Urinary bladder (tissue), 4 donors: ENCODE data around the gene ACTR6. TPM values are rescaled to one million over a fixed set of nuclear protein-coding genes. Genes with fewer than 3 reads are reported as not detected.

ENCODE experiments used
- DNase-seq: peaks from one replicate; pipeline ENCODE4 v3.0.0-alpha.2; 2015; ENCODE audit errors: extremely low spot score
- H3K27ac ChIP-seq: one replicate; pipeline ENCODE4 v1.5.1; 2013; ENCODE audit warnings: low read depth, mild to moderate bottlenecking, moderate library complexity
- H3K36me3 ChIP-seq: one replicate; pipeline ENCODE4 v1.6.1; 2013; ENCODE audit warnings: mild to moderate bottlenecking, moderate library complexity; ENCODE audit not compliant: insufficient read depth
- H3K4me1 ChIP-seq: one replicate; pipeline ENCODE4 v1.6.1; 2013; ENCODE audit warnings: mild to moderate bottlenecking, moderate library complexity; ENCODE audit not compliant: insufficient read depth
- H3K4me3 ChIP-seq: one replicate; pipeline ENCODE4 v1.5.1; 2013; ENCODE audit warnings: low read depth, low read length
- WGBS: extraction: QIAGEN DNeasy Blood & Tissue Kit; methylation state at CpG from one replicate; pipeline ENCODE4 v1.1.7; 2013; 5-methylcytosine and 5-hydroxymethylcytosine counted together
- polyA plus RNA-seq: library from polyadenylated mRNA; stranded (reverse); fragments of 200-250 nt; gene quantifications from one replicate; pipeline ENCODE4 v1.2.3, GENCODE V29; 2013
- total RNA-seq: library from RNA; depleted of rRNA; stranded (reverse); fragments of >200 nt; gene quantifications from one replicate; pipeline ENCODE4 v1.2.3, GENCODE V29; 2014
- donor health status: healthy with polysubstance abuse.
- donor health status: healthy.

The ACTR6 gene
- total RNA-seq (31.8 TPM), polyA plus RNA-seq (23.5 TPM)

GRCh38 chr12:100200463-100201181 is at the start of gene ACTR6:
TSS of gene ACTR6 (plus strand) at chr12:100200815. CDS start at chr12:100200852, 37 bp downstream.
- under 1% methylated on average over 38 of the region's 38 CpGs for WGBS

GRCh38 chr12:100151769-100152168 is 48.8 kb upstream of the ACTR6 start:
- H3K4me1 ChIP-seq = no peaks in the 10 kb centered on the region
- H3K36me3 ChIP-seq = no peaks in the 10 kb centered on the region
- H3K4me3 ChIP-seq = no peak overlapping the region
- 98% methylated on average over 2 of the region's 2 CpGs for WGBS
- H3K27ac ChIP-seq = no peak overlapping the region
- DNase-seq = no peak

More at GRCh38 chr12:100200463-100201181, at the start of gene ACTR6:
- peak within 1 kb of the TSS; percentile 72 for H3K27ac ChIP-seq
- H3K36me3 ChIP-seq = no peaks in the 10 kb centered on the region
- no peaks in the 10 kb centered on the region for H3K4me1 ChIP-seq
- DNase-seq = peak; percentile 97
- H3K4me3 ChIP-seq = peak within 1 kb of the TSS; percentile 93

GRCh38 chr12:100153131-100153530 is 47.5 kb upstream of the ACTR6 start:
- H3K4me1 ChIP-seq = no peaks in the 10 kb centered on the region
- DNase-seq = no peak
- no peak overlapping the region for H3K27ac ChIP-seq
- no peaks in the 10 kb centered on the region for H3K36me3 ChIP-seq
- no peak overlapping the region for H3K4me3 ChIP-seq
- 93% methylated on average over 10 of the region's 10 CpGs for WGBS

GRCh38 chr12:100154474-100155247 is 46.0 kb upstream of the ACTR6 start:
- Histone ChIP-seq H3K36me3 (no peaks in the 10 kb centered on the region), H3K27ac (no peak overlapping the region), H3K4me1 (no peaks in the 10 kb centered on the region), H3K4me3 (no peak overlapping the region)
- DNase-seq = no peak
- 68% methylated on average over 15 of the region's 15 CpGs for WGBS

DNA sequence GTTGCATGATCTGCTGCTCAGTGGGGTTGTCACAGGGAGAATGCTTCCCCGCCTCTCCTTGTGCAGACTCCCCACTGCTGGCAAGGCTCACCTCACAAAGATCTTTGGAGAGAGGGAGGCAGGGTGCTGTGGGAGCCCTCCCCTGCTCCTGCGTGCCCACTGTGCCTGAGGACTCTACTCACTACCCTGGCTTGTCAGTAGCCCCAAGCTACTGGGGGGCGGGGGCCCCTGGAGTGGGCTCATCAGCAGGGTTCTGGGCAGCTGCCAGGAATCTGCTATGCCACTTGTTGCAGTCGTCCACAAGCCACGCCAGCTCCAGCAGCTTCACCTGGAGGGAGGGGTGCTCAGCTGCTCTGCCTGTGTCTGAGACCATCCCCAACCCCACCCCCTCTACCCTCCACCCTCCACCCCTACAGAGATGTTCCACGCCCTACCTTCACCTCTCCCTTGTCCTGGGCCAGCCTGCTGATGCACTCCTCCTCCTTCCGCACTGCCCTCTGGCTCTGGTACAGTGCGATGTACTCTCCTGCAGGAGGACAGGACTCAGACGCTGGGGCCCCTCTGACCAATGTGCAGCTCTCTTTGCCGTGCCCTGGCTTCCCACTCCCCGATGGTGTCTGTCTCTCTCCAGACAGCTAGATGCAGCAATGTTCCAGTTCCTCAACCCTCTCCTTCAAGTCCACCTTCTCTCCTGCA is 43.7 kb upstream of the ACTR6 start:
- no peaks in the 10 kb centered on the region for H3K36me3 ChIP-seq
- H3K27ac ChIP-seq = no peak overlapping the region
- DNase-seq = no peak
- no peaks in the 10 kb centered on the region for H3K4me1 ChIP-seq
- WGBS = 73% methylated on average over 11 of the region's 11 CpGs
- no peak overlapping the region for H3K4me3 ChIP-seq

DNA sequence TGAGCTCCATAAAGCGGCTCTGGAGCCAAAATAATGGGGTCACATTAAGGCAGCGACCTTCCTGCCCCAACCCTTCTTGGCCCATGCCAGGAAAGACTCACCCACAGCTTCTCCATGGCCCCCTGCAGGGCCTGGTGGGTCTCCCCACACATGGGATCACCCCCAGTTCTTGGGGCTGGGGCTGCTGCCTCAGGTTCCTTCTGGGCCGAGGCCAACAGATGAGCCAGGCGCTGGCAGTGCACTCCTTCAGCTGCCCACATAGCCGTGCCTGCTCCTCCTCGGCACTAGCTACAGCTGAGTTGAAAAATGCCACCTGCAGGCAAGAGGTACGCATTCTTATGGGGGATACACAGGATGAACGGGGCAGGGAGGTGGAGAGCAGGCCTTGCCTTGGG is 43.2 kb upstream of the ACTR6 start:
- WGBS = 92% methylated on average over 8 of the region's 8 CpGs
- Histone ChIP-seq H3K36me3 (no peaks in the 10 kb centered on the region), H3K4me3 (no peak overlapping the region), H3K27ac (no peak overlapping the region), H3K4me1 (no peaks in the 10 kb centered on the region)
- DNase-seq = no peak

DNA sequence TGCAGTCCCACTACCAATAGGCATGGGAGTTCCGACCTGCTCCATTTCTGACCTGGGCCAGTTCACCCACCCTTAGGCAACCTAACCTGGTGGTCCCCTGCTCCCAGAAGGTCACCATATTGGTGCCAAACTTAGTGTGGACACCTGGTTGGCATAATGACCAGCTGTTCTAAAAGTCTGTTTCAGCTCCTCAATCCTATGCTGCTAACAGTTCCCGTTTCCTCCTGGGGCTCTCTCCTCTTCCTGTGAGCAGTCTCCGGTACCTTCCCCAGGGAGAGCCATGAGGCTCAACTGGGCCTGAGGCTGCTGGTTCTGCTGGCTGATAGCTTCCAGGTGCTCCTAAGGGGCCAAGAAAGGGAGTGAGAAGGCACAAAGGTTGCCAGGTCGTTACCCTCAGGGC is 42.1 kb upstream of the ACTR6 start:
- no peak for DNase-seq
- H3K4me1 ChIP-seq = no peaks in the 10 kb centered on the region
- WGBS = 92% methylated on average over 4 of the region's 4 CpGs
- no peaks in the 10 kb centered on the region for H3K36me3 ChIP-seq
- no peak overlapping the region for H3K27ac ChIP-seq
- no peak overlapping the region for H3K4me3 ChIP-seq

DNA sequence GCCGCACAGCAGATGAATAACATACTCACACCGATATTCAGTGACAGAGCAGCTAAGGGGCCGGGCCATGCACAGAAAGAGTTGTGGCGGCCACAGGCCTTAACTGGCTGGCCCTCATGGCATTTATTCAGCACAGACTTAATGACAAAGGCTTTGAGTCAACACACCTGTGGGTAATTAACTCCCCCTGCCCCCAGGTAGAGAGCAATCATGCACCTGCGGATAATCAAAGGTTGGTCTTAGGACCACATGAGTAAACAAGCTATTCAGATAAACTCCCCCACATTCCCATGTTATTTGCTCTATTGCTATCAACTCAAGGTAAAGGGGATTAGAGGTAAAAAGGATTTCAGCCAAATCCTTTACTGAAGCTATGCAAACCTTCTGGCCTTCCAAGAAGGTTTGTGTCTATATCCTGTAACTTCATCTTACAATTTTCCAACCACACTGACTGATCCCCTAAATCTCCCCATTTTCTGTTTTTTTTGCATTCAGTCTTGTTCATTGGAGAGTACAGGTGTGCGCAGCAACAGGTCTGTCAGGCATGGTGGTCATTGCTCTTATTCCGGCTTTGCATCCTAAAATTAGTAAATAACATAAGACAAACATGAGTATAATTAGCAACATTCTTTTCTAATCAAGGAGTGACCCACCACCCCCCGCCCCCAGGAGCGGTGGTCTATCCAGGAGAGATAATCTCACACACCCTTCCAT is 41.1 kb upstream of the ACTR6 start:
- Histone ChIP-seq H3K4me1 (no peaks in the 10 kb centered on the region), H3K36me3 (no peaks in the 10 kb centered on the region), H3K4me3 (no peak overlapping the region), H3K27ac (no peak overlapping the region)
- DNase-seq = no peak
- WGBS = 93% methylated on average over 9 of the region's 9 CpGs

DNA sequence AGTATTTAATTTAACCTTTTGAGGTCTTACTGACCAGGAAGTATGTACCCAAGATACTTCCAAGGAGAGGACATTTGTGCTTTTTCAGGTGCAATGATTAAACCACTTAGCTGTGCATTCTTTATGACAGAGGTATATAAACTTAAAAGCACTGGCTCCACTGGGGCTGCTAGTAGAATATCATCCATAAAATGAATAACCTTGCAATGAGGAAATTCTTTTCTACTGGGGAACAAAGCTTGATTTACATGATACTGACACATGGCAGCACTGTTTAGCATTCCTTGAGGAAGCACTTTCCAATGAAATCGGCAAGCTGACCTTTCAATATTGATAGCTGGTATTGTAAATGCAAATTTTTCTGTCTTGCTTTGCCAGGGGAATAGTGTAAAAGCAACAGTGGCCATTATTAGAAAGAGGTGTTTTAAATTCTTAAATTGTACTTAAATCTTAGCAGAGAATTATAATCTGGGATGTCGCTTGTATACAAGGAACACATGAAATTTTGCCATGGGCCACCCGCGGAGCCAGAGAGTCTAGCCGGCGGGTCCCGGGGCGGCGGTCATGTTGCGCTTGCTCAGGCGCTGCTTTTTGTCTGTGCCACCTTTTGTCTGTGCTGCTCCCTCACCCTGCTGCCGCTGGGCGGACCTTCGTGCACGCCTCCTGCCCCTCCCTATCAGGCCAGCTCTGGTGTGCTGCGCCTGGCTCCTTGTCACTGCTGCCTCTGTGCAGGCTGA is 37.0 kb upstream of the ACTR6 start:
- WGBS = 3% methylated on average over 16 of the region's 16 CpGs
- no peaks in the 10 kb centered on the region for H3K36me3 ChIP-seq
- H3K4me3 ChIP-seq = no peak overlapping the region
- peak; percentile 17 for DNase-seq
- H3K4me1 ChIP-seq = no peaks in the 10 kb centered on the region
- no peak overlapping the region for H3K27ac ChIP-seq

DNA sequence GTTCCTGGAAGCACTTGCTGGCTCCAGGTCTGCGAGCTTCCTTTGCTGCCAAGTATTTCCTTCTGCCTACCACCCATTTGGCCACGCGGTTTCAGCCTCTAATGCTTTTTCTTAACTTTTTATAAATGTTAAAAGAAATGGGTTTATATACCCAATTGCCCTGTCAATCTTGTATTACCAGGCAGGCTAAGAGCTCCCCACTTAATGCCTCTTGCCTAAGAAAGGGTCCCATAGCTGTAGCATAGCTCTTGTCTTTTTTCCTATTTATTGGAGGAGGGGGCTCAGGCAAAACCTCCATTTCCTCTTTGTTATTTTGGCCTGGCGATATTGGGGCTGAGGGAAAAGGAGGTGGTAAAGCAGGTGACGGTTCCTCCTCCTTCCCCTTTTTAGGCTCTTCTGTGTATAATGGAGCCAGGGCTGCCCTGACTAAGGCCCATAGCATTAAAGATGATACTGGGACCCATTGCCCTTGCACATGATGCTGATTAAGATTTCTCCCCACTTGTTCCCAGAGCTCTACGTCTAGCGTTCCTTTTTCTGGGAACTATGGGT is 36.4 kb upstream of the ACTR6 start:
- Histone ChIP-seq H3K36me3 (no peaks in the 10 kb centered on the region), H3K4me3 (no peak overlapping the region), H3K4me1 (no peaks in the 10 kb centered on the region), H3K27ac (no peak overlapping the region)
- no peak for DNase-seq
- WGBS = 53% methylated on average over 7 of the region's 7 CpGs

- 95% methylated on average over 3 of the region's 3 CpGs for WGBS
- Histone ChIP-seq H3K36me3 (no peaks in the 10 kb centered on the region), H3K4me1 (no peaks in the 10 kb centered on the region), H3K4me3 (no peak overlapping the region), H3K27ac (no peak overlapping the region)
- no peak for DNase-seq
These were observed 35.3 kb upstream of the ACTR6 start for GRCh38 chr12:100165356-100165755.

GRCh38 chr12:100166232-100166631 is 34.4 kb upstream of the ACTR6 start:
- Histone ChIP-seq H3K4me3 (no peak overlapping the region), H3K27ac (no peak overlapping the region), H3K4me1 (no peaks in the 10 kb centered on the region), H3K36me3 (no peaks in the 10 kb centered on the region)
- 93% methylated on average over 10 of the region's 10 CpGs for WGBS
- no peak for DNase-seq
